Testis (tissue), 3 donors: Measurements from ENCODE around the gene RBM12. TPM values are rescaled to one million over a fixed set of nuclear protein-coding genes. Genes with fewer than 3 reads are reported as not detected.
A peak's percentile ranks its signal among the peaks of the same experiment; 100 is the strongest.

Experiments used
- DNase-seq: peaks from one replicate; pipeline ENCODE4 v3.0.0-alpha.2; 2019
- H3K27ac ChIP-seq, 2 donors: fragments of 200-600 bp; sonication (generic); one replicate each; pipeline ENCODE4 v1.5.1; 2019
- H3K27me3 ChIP-seq: fragments of 200-600 bp; sonication (generic); one replicate; pipeline ENCODE4 v1.5.1; 2019
- H3K36me3 ChIP-seq: fragments of 200-600 bp; sonication (generic); one replicate; pipeline ENCODE4 v1.5.1; 2017; ENCODE audit warnings: low read depth; ENCODE audit errors: missing control alignments
- H3K4me1 ChIP-seq: fragments of 200-600 bp; sonication (generic); one replicate; pipeline ENCODE4 v1.5.1; 2019
- H3K4me3 ChIP-seq, 2 donors: fragments of 200-600 bp; sonication (generic); one replicate each; pipeline ENCODE4 v1.5.1; 2017 to 2019
- H3K9me3 ChIP-seq: fragments of 200-600 bp; sonication (generic); one replicate; pipeline ENCODE4 v1.5.1; 2017
- CTCF ChIP-seq, 3 experiments: fragments of 450-650 bp in 2 of 3; fragments of 200-600 bp in 1 of 3; sonication (generic) in 1 of 3; IDR thresholded peaks; one replicate each; pipeline ENCODE4 v1.5.1; 2016 to 2019; ENCODE audit warnings: antibody characterized with exemption in 3 of 3, mild to moderate bottlenecking in 2 of 3, moderate library complexity in 1 of 3
- POLR2A ChIP-seq: fragments of 450-650 bp; IDR thresholded peaks from one replicate; pipeline ENCODE4 v1.6.1; 2017; ENCODE audit warnings: antibody characterized with exemption, mild to moderate bottlenecking, moderate library complexity
- WGBS, 2 donors: methylation state at CpG; one replicate each; pipeline ENCODE4 v1.1.5; 2018; 5-methylcytosine and 5-hydroxymethylcytosine counted together
- intact Hi-C: fragments of 100-400 bp; cut with DNase I; formaldehyde crosslinking; loops from one replicate; pipeline ENCODE4 v1.15.1; 2023; ENCODE audit warnings: low total_unique reads
- polyA plus RNA-seq: library from polyadenylated mRNA; stranded (reverse); fragments of 350-450 nt; fragmentation: Illumina TruSeq; extraction: RNeasy Lipid Tissue Mini Kit (QIAGEN cat#74804); gene quantifications from one replicate; pipeline ENCODE4 v1.2.3, GENCODE V29; 2014; ENCODE audit warnings: low read depth, low replicate concordance; ENCODE audit not compliant: insufficient read depth
- total RNA-seq, 2 donors: library from RNA; depleted of rRNA; stranded (reverse); fragments of >200 nt; gene quantifications; one replicate each; pipeline ENCODE4 v1.2.3, GENCODE V29; 2016

Gene RBM12
- total and polyA plus RNA-seq, 3 donors from 2014 or later, result 40.8 to 54.9 (median 46.3) TPM

- intact Hi-C loops, result no loop called here
- no peak for DNase-seq
- Histone ChIP-seq H3K36me3 (no peaks in the 10 kb centered on the region), H3K9me3 (no peaks in the 10 kb centered on the region), H3K4me3 (no peak overlapping the region), H3K4me1 (peaks cover 16% of the 10 kb centered on the region), H3K27me3 (no peaks in the 10 kb centered on the region), H3K27ac (peak overlapping the region in 1 of 2 donors; percentile 31)
- WGBS, 2 donors, result 24 to 26% methylated on average over 3 of the region's 3 CpGs
- no peak for TF ChIP-seq POLR2A
- TF ChIP-seq CTCF (IDR thresholded peaks at IDR 0.05), result no peak
Measured at GRCh38 chr20:35661908-35662307, 2.8 kb downstream of the RBM12 start.

- Histone ChIP-seq H3K27me3 (no peaks in the 10 kb centered on the region), H3K36me3 (no peaks in the 10 kb centered on the region), H3K4me1 (peaks cover 16% of the 10 kb centered on the region), H3K27ac (no peak overlapping the region), H3K4me3 (no peak overlapping the region), H3K9me3 (no peaks in the 10 kb centered on the region)
- WGBS, 2 donors, result 75% methylated on average over 2 of the region's 2 CpGs
- intact Hi-C loops, result no loop called here
- TF ChIP-seq CTCF (IDR thresholded peaks at IDR 0.05) (no peak), POLR2A (no peak)
- DNase-seq, result no peak
Measured at GRCh38 chr20:35661053-35661452, 3.6 kb downstream of the RBM12 start.

GRCh38 chr20:35660122-35660937, 4.4 kb downstream of the RBM12 start:
- H3K27ac ChIP-seq, result no peak overlapping the region
- no peaks in the 10 kb centered on the region for H3K36me3 ChIP-seq
- no peak for TF ChIP-seq CTCF (IDR thresholded peaks at IDR 0.05)
- no peak for TF ChIP-seq POLR2A
- 76 to 89% methylated on average over 10 of the region's 10 CpGs for WGBS, 2 donors
- intact Hi-C loops, result no loop called here
- DNase-seq, result no peak
- no peaks in the 10 kb centered on the region for H3K27me3 ChIP-seq
- no peak overlapping the region for H3K4me3 ChIP-seq
- no peaks in the 10 kb centered on the region for H3K9me3 ChIP-seq
- H3K4me1 ChIP-seq, result peaks cover 16% of the 10 kb centered on the region

GRCh38 chr20:35657271-35657670, 7.4 kb downstream of the RBM12 start:
- TF ChIP-seq POLR2A (no peak), CTCF (IDR thresholded peaks at IDR 0.05) (no peak)
- no peaks in the 10 kb centered on the region for H3K27me3 ChIP-seq
- no peaks in the 10 kb centered on the region for H3K9me3 ChIP-seq
- intact Hi-C loops, result no loop called here
- H3K27ac ChIP-seq, result no peak overlapping the region
- H3K36me3 ChIP-seq, result no peaks in the 10 kb centered on the region
- 36 to 39% methylated on average over 1 of the region's 1 CpG for WGBS, 2 donors
- no peak overlapping the region for H3K4me3 ChIP-seq
- peaks cover 16% of the 10 kb centered on the region for H3K4me1 ChIP-seq
- no peak for DNase-seq

- DNase-seq, result no peak
- TF ChIP-seq POLR2A, result no peak
- no peak overlapping the region for H3K4me3 ChIP-seq
- H3K27ac ChIP-seq, result no peak overlapping the region
- no peaks in the 10 kb centered on the region for H3K36me3 ChIP-seq
- intact Hi-C loops, result no loop called here
- H3K4me1 ChIP-seq, result no peaks in the 10 kb centered on the region
- no peaks in the 10 kb centered on the region for H3K9me3 ChIP-seq
- H3K27me3 ChIP-seq, result no peaks in the 10 kb centered on the region
- 93 to 98% methylated on average over 9 of the region's 9 CpGs for WGBS, 2 donors
Measured at GRCh38 chr20:35654415-35654814, 10.3 kb downstream of the RBM12 start.
